ENCODE measurements around the gene HS3ST4. TPM values are rescaled to one million over a fixed set of nuclear protein-coding genes. Genes with fewer than 3 reads are reported as not detected.

The HS3ST4 gene
- total RNA-seq (2014; rRNA removed; shearing (Covaris generic)) (1.7 and 2.1 TPM in 2 replicates), polyA plus RNA-seq (2016; fragmentation: Nextera tagmentation; extraction: Ambion mirVana) (0.44 and 0.89 TPM in 2 replicates)
- long read RNA-seq, result 0 reads

DNA sequence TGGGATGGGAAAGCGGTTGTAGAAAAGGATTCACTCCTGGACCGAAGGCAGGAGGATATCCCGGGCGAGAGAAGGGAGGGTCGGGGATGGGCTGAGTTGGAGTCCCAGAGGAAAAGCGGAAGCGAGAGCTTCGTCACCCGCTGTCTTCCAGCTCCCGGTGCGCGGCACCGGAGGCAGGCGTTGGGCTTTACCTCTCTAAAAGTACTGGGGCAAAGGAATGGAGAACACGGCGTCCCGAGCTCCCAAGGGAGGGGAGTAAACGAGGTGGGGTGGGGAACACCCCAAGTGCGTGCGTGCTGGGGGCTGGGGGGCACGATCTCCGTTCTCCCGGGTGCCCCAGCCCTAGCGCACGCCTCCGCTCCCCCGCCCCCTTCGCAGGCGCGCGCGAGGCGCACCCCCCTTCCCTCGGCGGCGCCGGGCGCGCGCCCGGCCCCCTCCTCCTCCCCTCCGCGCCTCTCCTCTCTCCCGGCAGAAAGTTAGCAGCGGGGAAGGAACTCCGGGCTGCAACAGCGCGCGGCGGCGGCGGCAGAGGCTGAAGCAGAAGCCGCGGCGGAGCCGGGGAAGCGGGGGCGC, at the start of gene HS3ST4:
Gene HS3ST4, plus strand, starts transcription at position 441 of the 573 bp plus-strand sequence.
- peak within 1 kb of the TSS; percentile 95 for H2AFZ ChIP-seq
- peaks cover 53% of the 10 kb centered on the region for H3K27me3 ChIP-seq (ENCODE audit: insufficient read depth)
- peak; percentile 68 for ATAC-seq
- H3K4me3 Mint-ChIP-seq, result peak within 1 kb of the TSS; percentile 80
- peaks cover 25% of the 10 kb centered on the region for H3K4me1 Mint-ChIP-seq
- H3F3A ChIP-seq (replicated peaks; ENCODE audit: low read depth), result 0 out of 2 replicates have a peak, but pooled peaks cover 4% of the 10 kb centered on the region
- no peaks in the 10 kb centered on the region for H3K79me2 ChIP-seq (replicated peaks; ENCODE audit: insufficient read depth)
- peaks cover 7% of the 10 kb centered on the region; the same call in 1 of the 2 replicates for H4K20me1 ChIP-seq (replicated peaks; ENCODE audit: insufficient read depth)
- H3K9me3 Mint-ChIP-seq, result peaks cover 72% of the 10 kb centered on the region
- H3K36me3 ChIP-seq (ENCODE audit: insufficient read depth), result no peaks in the 10 kb centered on the region
- DNase-seq (ENCODE audit: low spot score), result peak; percentile 69
- no peaks in the 10 kb centered on the region; the same call in 1 of the 2 replicates for H3K9me2 ChIP-seq (ENCODE audit: insufficient read depth)
- H3K27ac ChIP-seq (ENCODE audit: low read depth), result no peak within 1 kb of the TSS
- H3K4me2 ChIP-seq, result peak within 1 kb of the TSS; percentile 89
- H3K4me3 ChIP-seq, result peak within 1 kb of the TSS; percentile 71
- H3K36me3 Mint-ChIP-seq (ENCODE audit: low read depth), result peaks cover 4% of the 10 kb centered on the region; the same call in 2 of the 3 replicates
- peaks cover 20% of the 10 kb centered on the region for H3K27me3 Mint-ChIP-seq (ENCODE audit: insufficient read depth, low read depth, poor library complexity)
- no peak within 1 kb of the TSS for H3K27ac Mint-ChIP-seq
- TF ChIP-seq EZH2phosphoT487 (IDR thresholded peaks at IDR 0.05; ENCODE audit: unreplicated experiment) (no peak), NANOG (IDR thresholded peaks at IDR 0.05; ENCODE audit: borderline replicate concordance) (no peak), POLR2AphosphoS5 (IDR thresholded peaks at IDR 0.05; ENCODE audit: low read depth) (no peak), CREB1 (CRISPR knock-in tag; IDR thresholded peaks at IDR 0.05; ENCODE audit: low read depth) (no peak), ZNF331 (CRISPR knock-in tag; IDR thresholded peaks at IDR 0.05; ENCODE audit: low read depth) (no peak)
- TF ChIP-seq, protein P1, sequence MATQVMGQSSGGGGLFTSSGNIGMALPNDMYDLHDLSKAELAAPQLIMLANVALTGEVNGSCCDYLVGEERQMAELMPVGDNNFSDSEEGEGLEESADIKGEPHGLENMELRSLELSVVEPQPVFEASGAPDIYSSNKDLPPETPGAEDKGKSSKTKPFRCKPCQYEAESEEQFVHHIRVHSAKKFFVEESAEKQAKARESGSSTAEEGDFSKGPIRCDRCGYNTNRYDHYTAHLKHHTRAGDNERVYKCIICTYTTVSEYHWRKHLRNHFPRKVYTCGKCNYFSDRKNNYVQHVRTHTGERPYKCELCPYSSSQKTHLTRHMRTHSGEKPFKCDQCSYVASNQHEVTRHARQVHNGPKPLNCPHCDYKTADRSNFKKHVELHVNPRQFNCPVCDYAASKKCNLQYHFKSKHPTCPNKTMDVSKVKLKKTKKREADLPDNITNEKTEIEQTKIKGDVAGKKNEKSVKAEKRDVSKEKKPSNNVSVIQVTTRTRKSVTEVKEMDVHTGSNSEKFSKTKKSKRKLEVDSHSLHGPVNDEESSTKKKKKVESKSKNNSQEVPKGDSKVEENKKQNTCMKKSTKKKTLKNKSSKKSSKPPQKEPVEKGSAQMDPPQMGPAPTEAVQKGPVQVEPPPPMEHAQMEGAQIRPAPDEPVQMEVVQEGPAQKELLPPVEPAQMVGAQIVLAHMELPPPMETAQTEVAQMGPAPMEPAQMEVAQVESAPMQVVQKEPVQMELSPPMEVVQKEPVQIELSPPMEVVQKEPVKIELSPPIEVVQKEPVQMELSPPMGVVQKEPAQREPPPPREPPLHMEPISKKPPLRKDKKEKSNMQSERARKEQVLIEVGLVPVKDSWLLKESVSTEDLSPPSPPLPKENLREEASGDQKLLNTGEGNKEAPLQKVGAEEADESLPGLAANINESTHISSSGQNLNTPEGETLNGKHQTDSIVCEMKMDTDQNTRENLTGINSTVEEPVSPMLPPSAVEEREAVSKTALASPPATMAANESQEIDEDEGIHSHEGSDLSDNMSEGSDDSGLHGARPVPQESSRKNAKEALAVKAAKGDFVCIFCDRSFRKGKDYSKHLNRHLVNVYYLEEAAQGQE (IDR thresholded peaks at IDR 0.05; ENCODE audit: unreplicated experiment), result no peak
- H3K4me1 ChIP-seq (ENCODE audit: insufficient read depth), result no peaks in the 10 kb centered on the region

DNA sequence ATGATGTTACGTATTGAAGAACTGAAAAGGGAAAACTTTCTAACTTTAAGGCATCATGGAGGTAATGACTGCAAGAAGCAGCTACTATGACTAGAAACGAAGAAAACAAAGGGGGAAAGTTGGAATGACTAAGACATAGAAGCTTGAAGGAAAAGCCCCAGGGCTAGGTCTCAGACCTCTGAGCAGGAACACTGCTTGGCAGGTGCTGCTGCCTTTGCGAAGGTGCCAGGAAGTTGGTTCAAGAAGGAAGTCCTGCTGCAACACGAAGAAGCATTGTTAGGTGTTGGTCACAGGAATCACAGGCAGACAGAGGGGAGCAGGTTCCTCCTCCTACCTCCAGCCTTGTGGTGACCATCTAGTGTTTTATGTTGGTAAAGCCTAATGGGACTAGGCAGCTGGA, 48.1 kb upstream of the HS3ST4 start:
- Mint-ChIP-seq H3K4me3 (no peak overlapping the region), H3K4me1 (no peaks in the 10 kb centered on the region), H3K36me3 (ENCODE audit: low read depth) (peaks cover 3% of the 10 kb centered on the region; the same call in 1 of the 3 replicates), H3K27me3 (ENCODE audit: insufficient read depth, low read depth, poor library complexity) (peaks cover 6% of the 10 kb centered on the region), H3K9me3 (peaks cover 87% of the 10 kb centered on the region), H3K27ac (no peak overlapping the region)
- Histone ChIP-seq H3F3A (replicated peaks; ENCODE audit: low read depth) (no peaks in the 10 kb centered on the region), H4K20me1 (replicated peaks; ENCODE audit: insufficient read depth) (no peaks in the 10 kb centered on the region), H3K27ac (ENCODE audit: low read depth) (no peak overlapping the region), H3K79me2 (replicated peaks; ENCODE audit: insufficient read depth) (no peaks in the 10 kb centered on the region), H3K36me3 (ENCODE audit: insufficient read depth) (no peaks in the 10 kb centered on the region), H3K4me3 (no peak overlapping the region), H3K9me2 (ENCODE audit: insufficient read depth) (no peaks in the 10 kb centered on the region), H3K4me2 (no peak overlapping the region), H3K27me3 (ENCODE audit: insufficient read depth) (no peaks in the 10 kb centered on the region), H2AFZ (no peak overlapping the region), H3K4me1 (ENCODE audit: insufficient read depth) (no peaks in the 10 kb centered on the region)
- ATAC-seq (no peak), DNase-seq (ENCODE audit: low spot score) (no peak)
- no peak for TF ChIP-seq STAT1 (IDR thresholded peaks at IDR 0.05; ENCODE audit: unreplicated experiment)
- no peak for TF ChIP-seq POLR2AphosphoS5 (IDR thresholded peaks at IDR 0.05; ENCODE audit: low read depth)
